Lower leg skin (tissue), 4 donors: ENCODE measurements around the gene SPATA31C1. TPM values are rescaled to one million over a fixed set of nuclear protein-coding genes. Genes with fewer than 3 reads are reported as not detected.

Experiments
- DNase-seq, 2 donors: peaks; one replicate each; pipeline ENCODE4 v3.0.0-alpha.2; 2019; ENCODE audit warnings: low spot score in 2 of 2
- H3K4me3 ChIP-seq: fragments of 200-600 bp; sonication (generic); 2 replicates; pipeline ENCODE4 v1.5.1; 2017; ENCODE audit warnings: mild to moderate bottlenecking, low read depth; ENCODE audit not compliant: poor library complexity, severe bottlenecking
- CTCF ChIP-seq, 3 donors: fragments of 450-650 bp; IDR thresholded peaks; one replicate each; pipeline ENCODE4 v1.5.1; 2016; ENCODE audit warnings: antibody characterized with exemption in 3 of 3, mild to moderate bottlenecking in 3 of 3, moderate library complexity in 2 of 3
- POLR2A ChIP-seq, 2 donors: fragments of 450-650 bp; IDR thresholded peaks; one replicate each; pipeline ENCODE4 v1.6.1; 2016 to 2017; ENCODE audit warnings: antibody characterized with exemption in 2 of 2, mild to moderate bottlenecking in 1 of 2, moderate library complexity in 1 of 2
- WGBS, 2 donors: methylation state at CpG; one replicate each; pipeline ENCODE4 v1.1.5; 2018; 5-methylcytosine and 5-hydroxymethylcytosine counted together
- intact Hi-C: fragments of 100-400 bp; cut with DNase I; formaldehyde crosslinking; loops from one replicate; pipeline ENCODE4 v1.15.0; 2023; ENCODE audit warnings: low total_unique reads
- total RNA-seq, 4 donors: library from RNA; depleted of rRNA; stranded (reverse); fragments of >200 nt; gene quantifications; one replicate each; pipeline ENCODE4 v1.1.0, GENCODE V29; 2016

Gene SPATA31C1
- total RNA-seq, 4 donors from 2014 or later: not detected

- H3K4me3 ChIP-seq: no peak overlapping the region
- WGBS, 2 donors: 81 to 87% methylated on average over 4 to 6 of the region's 6 CpGs
- intact Hi-C loops: no loop called here
- TF ChIP-seq POLR2A (IDR thresholded peaks at IDR 0.05) (no peak), CTCF (IDR thresholded peaks at IDR 0.05) (no peak)
- DNase-seq: no peak
Measured at GRCh38 chr9:87888501-87888900, 29.3 kb upstream of the SPATA31C1 start.

GRCh38 chr9:87889065-87889881, 28.5 kb upstream of the SPATA31C1 start:
- no peak overlapping the region for H3K4me3 ChIP-seq
- DNase-seq: no peak
- no peak for TF ChIP-seq CTCF (IDR thresholded peaks at IDR 0.05)
- WGBS, 2 donors: 93 to 97% methylated on average over 12 of the region's 12 CpGs
- intact Hi-C loops: no loop called here

- DNase-seq: peak in 1 of 2 donors; percentile 74
- intact Hi-C loops: no loop called here
- TF ChIP-seq POLR2A (IDR thresholded peaks at IDR 0.05) (no peak), CTCF (IDR thresholded peaks at IDR 0.05) (no peak)
- WGBS, 2 donors: 93 to 96% methylated on average over 3 of the region's 4 CpGs
- no peak overlapping the region for H3K4me3 ChIP-seq
Measured at GRCh38 chr9:87889882-87890252, 27.9 kb upstream of the SPATA31C1 start.

- intact Hi-C loops: no loop called here
- DNase-seq: no peak
- WGBS, 2 donors: 75 to 76% methylated on average over 10 of the region's 10 CpGs
- H3K4me3 ChIP-seq: no peak overlapping the region
- TF ChIP-seq CTCF (IDR thresholded peaks at IDR 0.05) (no peak), POLR2A (IDR thresholded peaks at IDR 0.05) (no peak)
Measured at GRCh38 chr9:87890837-87891236, 26.9 kb upstream of the SPATA31C1 start.

GRCh38 chr9:87891754-87892153, 26.0 kb upstream of the SPATA31C1 start:
- intact Hi-C loops: no loop called here
- DNase-seq: no peak
- 85 to 88% methylated on average over 6 of the region's 6 CpGs for WGBS, 2 donors
- TF ChIP-seq CTCF (IDR thresholded peaks at IDR 0.05): no peak
- TF ChIP-seq POLR2A (IDR thresholded peaks at IDR 0.05): no peak
- no peak overlapping the region for H3K4me3 ChIP-seq

- DNase-seq: no peak
- H3K4me3 ChIP-seq: no peak overlapping the region
- intact Hi-C loops: no loop called here
- TF ChIP-seq CTCF (IDR thresholded peaks at IDR 0.05): no peak
- no peak for TF ChIP-seq POLR2A (IDR thresholded peaks at IDR 0.05)
- WGBS, 2 donors: 74 to 81% methylated on average over 4 of the region's 4 CpGs
Measured at GRCh38 chr9:87892956-87893355, 24.8 kb upstream of the SPATA31C1 start.
